K562 (cell line): Measurements from ENCODE around the gene OCRL. TPM values are rescaled to one million over a fixed set of nuclear protein-coding genes. Genes with fewer than 3 reads are reported as not detected.

Experiments used
- ATAC-seq: fragments of 200-7000 bp; cut with Tn5 transposase; 3 replicates; pipeline ENCODE4 v1.9.1; 2020; ENCODE audit warnings: moderate library complexity
- BruUV-seq: library from RNA; stranded (reverse); fragments of 400-500 nt; replicated peaks from 2 replicates; lab custom pipeline; 2021; lab: Mats Ljungman, UMichigan
- CTCF ChIA-PET: fragments of 300-600 bp; formaldehyde crosslinking; extraction: SDS; loops from one replicate; lab custom pipeline; 2021; ENCODE audit warnings: low intra/inter-chr PET ratio; lab: Yijun Ruan, JAX
- POLR2A ChIA-PET: fragments of 300-600, 350-650 bp; sonication (Branson Sonifier 250); formaldehyde crosslinking; extraction: SDS; loops from one replicate; lab custom pipeline; 2021; ENCODE audit warnings: antibody characterized with exemption, inconsistent platforms; lab: Yijun Ruan, JAX
- DNase-seq, 4 experiments: peaks; one replicate each; pipeline versions ENCODE4 v3.0.0 to v3.0.0-alpha.2; 2011 to 2018; ENCODE audit warnings: low spot score in 3 of 4, mixed read lengths in 3 of 4; ENCODE audit errors: extremely low read depth in 1 of 4
- FAIRE-seq: peaks from 2 replicates; lab custom pipeline; 2011; peaks lifted over from hg19 to GRCh38; lab: Jason Lieb, UNC
- H2AFZ ChIP-seq: 2 replicates; pipeline ENCODE4 v1.6.0; 2011; ENCODE audit warnings: low read depth, low read length, control low read depth, inconsistent platforms
- H3K27ac ChIP-seq: fragments of 200-600 bp; 3 replicates; pipeline ENCODE4 v1.8.0; 2011; ENCODE audit warnings: low read depth, mild to moderate bottlenecking, control low read depth, inconsistent platforms, low read length, moderate library complexity, mixed read lengths; ENCODE audit errors: extremely low read depth
- H3K27me3 ChIP-seq, 2 experiments: fragments of 300-600 bp in 1 of 2; 2 replicates in 1 of 2; 3 replicates in 1 of 2; pipeline versions ENCODE4 v1.6.0 to v1.8.0; 2011; ENCODE audit warnings: inconsistent platforms in 2 of 2, low read length in 2 of 2, mild to moderate bottlenecking in 1 of 2, mixed read lengths in 1 of 2, moderate library complexity in 1 of 2; ENCODE audit not compliant: control insufficient read depth in 2 of 2, insufficient read depth in 2 of 2
- H3K36me3 ChIP-seq: fragments of 300-600 bp; 3 replicates; pipeline ENCODE4 v1.8.0; 2011; ENCODE audit warnings: mild to moderate bottlenecking, low read length, inconsistent platforms; ENCODE audit not compliant: control insufficient read depth, insufficient read depth
- H3K4me1 ChIP-seq, 2 experiments: fragments of 200-600 bp in 1 of 2; replicated peaks in 1 of 2; 2 replicates in 1 of 2; 3 replicates in 1 of 2; pipeline versions ENCODE4 v1.5.1 to v1.8.0; 2011; ENCODE audit warnings: inconsistent platforms in 2 of 2, low read length in 2 of 2, mild to moderate bottlenecking in 1 of 2, mixed read lengths in 1 of 2, moderate library complexity in 1 of 2; ENCODE audit not compliant: control insufficient read depth in 2 of 2, insufficient read depth in 2 of 2
- H3K4me2 ChIP-seq: 2 replicates; pipeline ENCODE4 v1.6.1; 2011; ENCODE audit warnings: low read length, control low read depth, inconsistent platforms, mixed read lengths; ENCODE audit not compliant: insufficient read depth
- H3K4me3 ChIP-seq: fragments of 200-600 bp; sonication (generic), shearing (Covaris generic); 2 replicates; pipeline ENCODE4 v1.5.1; 2016; ENCODE audit warnings: control low read depth, inconsistent platforms
- H3K79me2 ChIP-seq: fragments of 200-600 bp; 3 replicates; pipeline ENCODE4 v1.8.0; 2011; ENCODE audit warnings: low read length, inconsistent platforms; ENCODE audit not compliant: control insufficient read depth, insufficient read depth
- H3K9ac ChIP-seq, 2 experiments: 2 replicates each; pipeline versions ENCODE4 v1.6.0 to v1.6.1; 2011; ENCODE audit warnings: low read depth in 2 of 2, low read length in 2 of 2, control low read depth in 1 of 2, inconsistent platforms in 1 of 2, mild to moderate bottlenecking in 1 of 2, mixed read lengths in 1 of 2; ENCODE audit not compliant: insufficient read depth in 1 of 2
- H3K9me1 ChIP-seq: one replicate; pipeline ENCODE4 v1.6.0; 2011; ENCODE audit warnings: inconsistent platforms, mild to moderate bottlenecking, low read length, moderate library complexity; ENCODE audit not compliant: control insufficient read depth, insufficient read depth
- H3K9me3 ChIP-seq: replicated peaks from 2 replicates; pipeline ENCODE4 v1.5.1; 2011; ENCODE audit warnings: low read depth, low read length, inconsistent platforms; ENCODE audit not compliant: control insufficient read depth, insufficient read depth
- H4K20me1 ChIP-seq: replicated peaks from 2 replicates; pipeline ENCODE4 v1.6.1; 2011; ENCODE audit warnings: low read length, inconsistent platforms, mixed read lengths; ENCODE audit not compliant: control insufficient read depth, insufficient read depth
- ADNP ChIP-seq: fragments of 200-800 bp; sonication (Bioruptor generic); IDR thresholded peaks from 2 replicates; pipeline ENCODE4 v1.6.1; 2016; ENCODE audit warnings: missing genetic modification characterization, missing compliant biosample characterization
- AFF4 ChIP-seq: sonication (generic); formaldehyde crosslinking; IDR thresholded peaks from 2 replicates; pipeline ENCODE4 v1.8.0; 2023; ENCODE audit warnings: mild to moderate bottlenecking, missing genetic modification reagents
- ATF7 ChIP-seq: fragments of 450-650 bp; IDR thresholded peaks from 2 replicates; pipeline ENCODE4 v1.7.1; 2014; ENCODE audit warnings: mild to moderate bottlenecking, moderate library complexity
- BCL6 ChIP-seq: fragments of 250-450 bp; sonication (Bioruptor Pico); IDR thresholded peaks from 2 replicates; pipeline ENCODE4 v1.4.0; 2020
- HDAC2 ChIP-seq: fragments of 450-650 bp; IDR thresholded peaks from 2 replicates; pipeline ENCODE4 v1.6.1; 2016; ENCODE audit warnings: mild to moderate bottlenecking
- HES1 ChIP-seq: fragments of 450-650 bp; IDR thresholded peaks from 2 replicates; pipeline ENCODE4 v1.6.1; 2016; ENCODE audit warnings: low read depth, mild to moderate bottlenecking, moderate library complexity
- HMG20A ChIP-seq: fragments of 450-650 bp; formaldehyde crosslinking; conservative IDR thresholded peaks from 2 replicates; pipeline ENCODE4 v1.4.0; 2020; ENCODE audit warnings: mild to moderate bottlenecking, mixed read lengths
- KLF1 ChIP-seq: fragments of 450-650 bp; IDR thresholded peaks from 2 replicates; pipeline ENCODE4 v1.6.1; 2016; ENCODE audit warnings: missing genetic modification characterization, missing compliant biosample characterization
- LCOR ChIP-seq: sonication (generic); formaldehyde crosslinking; IDR thresholded peaks from 2 replicates; pipeline ENCODE4 v1.8.0; 2022; ENCODE audit warnings: mild to moderate bottlenecking, missing genetic modification reagents
- NCOA1 ChIP-seq: fragments of 450-650 bp; IDR thresholded peaks from 2 replicates; pipeline ENCODE4 v1.6.1; 2016; ENCODE audit warnings: low read depth
- RBM25 ChIP-seq: fragments of 200-400 bp; formaldehyde crosslinking; IDR thresholded peaks from 2 replicates; pipeline ENCODE4 v1.6.1; 2018; ENCODE audit warnings: low read length, low read depth, moderate library complexity; ENCODE audit not compliant: severe bottlenecking
- TBP ChIP-seq: optimal IDR thresholded peaks from 2 replicates; pipeline ENCODE3; 2011; ENCODE audit warnings: low read depth, low read length, improper control_type of control experiment
- TEAD4 ChIP-seq, 2 experiments: sonication (generic) in 1 of 2; formaldehyde crosslinking in 1 of 2; IDR thresholded peaks; 2 replicates each; pipeline versions ENCODE4 v1.6.1 to v1.8.0; 2012 to 2022; ENCODE audit warnings: borderline replicate concordance in 1 of 2, inconsistent platforms in 1 of 2, low read length in 1 of 2, mild to moderate bottlenecking in 1 of 2, missing genetic modification reagents in 1 of 2
- ZBTB9 ChIP-seq: fragments of 450-650 bp; formaldehyde crosslinking; IDR thresholded peaks from 2 replicates; pipeline ENCODE4 v1.4.0; 2020; ENCODE audit warnings: mild to moderate bottlenecking, moderate library complexity
- ZNF764 ChIP-seq: fragments of 250-450 bp; sonication (Bioruptor Pico); IDR thresholded peaks from 2 replicates; pipeline ENCODE4 v1.4.0; 2020; ENCODE audit warnings: low read depth, mild to moderate bottlenecking, moderate library complexity
- WGBS: fragments of 100-300 bp; shearing (Covaris generic); methylation state at CpG from one replicate; pipeline ENCODE4 v1.1.6; 2016; ENCODE audit warnings: low coverage, mixed read lengths; ENCODE audit not compliant: insufficient coverage; ENCODE audit errors: missing lambda C conversion rate; 5-methylcytosine and 5-hydroxymethylcytosine counted together
- in situ Hi-C: fragments of 300-500 bp; cut with MboI; formaldehyde crosslinking; loops from 4 replicates; pipeline ENCODE4 v1.15.0; 2018; ENCODE audit warnings: inconsistent platforms, mixed read lengths
- intact Hi-C: fragments of 100-400 bp; cut with micrococcal nuclease; formaldehyde crosslinking; loops from 2 replicates; pipeline ENCODE4 v1.14.2; 2022
- polyA plus RNA-seq, 8 experiments: library from polyadenylated mRNA; depleted of rRNA in 4 of 8; stranded (reverse) in 5 of 8; unstranded in 3 of 8; fragments of >200 nt; fragmentation: Nextera tagmentation in 2 of 8; fragmentation: Illumina TruSeq in 1 of 8; extraction: Ambion mirVana in 2 of 8; extraction: Trizol in 1 of 8; gene quantifications; 2 replicates each; pipeline versions ENCODE4 v1.2.1 to v1.2.3, GENCODE V29; 2011 to 2014; ENCODE audit warnings: inconsistent platforms in 1 of 8, missing spikeins in 1 of 8
- total RNA-seq, 7 experiments: library from RNA; depleted of rRNA in 6 of 7; stranded (reverse); fragments of >200 nt in 6 of 7; fragmentation: Illumina TruSeq in 2 of 7; extraction: Trizol in 2 of 7; gene quantifications; 2 replicates each; pipeline versions ENCODE4 v1.2.1 to v1.2.3, GENCODE V29; 2011 to 2021; ENCODE audit warnings: low replicate concordance in 1 of 7

Gene OCRL
- total and polyA plus RNA-seq, 9 of the 15 experiments (the other 6 are each of a cell fraction or from before 2014, with no cell fraction given), result 2.2 to 23.4 (median 11.9) TPM

- H3K9ac ChIP-seq, result no peak overlapping the region
- peaks cover 12% of the 10 kb centered on the region for H3K79me2 ChIP-seq
- DNase-seq (no peak), ATAC-seq (no peak), FAIRE-seq (no peak)
- H3K27ac ChIP-seq, result no peak overlapping the region
- peaks cover 43% of the 10 kb centered on the region for H3K36me3 ChIP-seq
- H3K9me3 ChIP-seq, result no peaks in the 10 kb centered on the region
- no peak overlapping the region for H3K4me3 ChIP-seq
- in situ Hi-C loops, result no loop called here
- BruUV-seq, result no TSS peak
- no peak overlapping the region for H3K4me2 ChIP-seq
- POLR2A ChIA-PET, result no interaction called here
- WGBS, result 80% methylated on average over 1 of the region's 1 CpG
- no peaks in the 10 kb centered on the region for H3K27me3 ChIP-seq
- CTCF ChIA-PET, result no interaction called here
- peaks cover 0 to 7% of the 10 kb centered on the region in 2 experiments; a peak in 2 of 5 replicates for H3K4me1 ChIP-seq
- H4K20me1 ChIP-seq, result no peaks in the 10 kb centered on the region
- intact Hi-C loops, result no loop called here
- no peak overlapping the region for H2AFZ ChIP-seq
- H3K9me1 ChIP-seq, result no peaks in the 10 kb centered on the region
- TF ChIP-seq HDAC2 (no peak), LCOR (CRISPR knock-in tag) (no peak), AFF4 (CRISPR knock-in tag) (no peak), ZBTB9 (CRISPR knock-in tag) (no peak), NCOA1 (no peak), TEAD4 (IDR thresholded peaks at IDR 0.05; ENCODE audit: low read length) (no peak), TEAD4 (CRISPR knock-in tag; IDR thresholded peaks at IDR 0.05; ENCODE audit: borderline replicate concordance) (no peak), RBM25 (no peak), HMG20A (CRISPR knock-in tag) (no peak), ZNF764 (no peak), TBP (no peak), HES1 (no peak), ADNP (tag) (no peak), BCL6 (CRISPR knock-in tag) (no peak), KLF1 (no peak), ATF7 (no peak)
Observed at GRCh38 chrX:129545408-129545807, 5.3 kb downstream of the OCRL start.
